ENCODE data around the gene NPL.
A peak's percentile ranks its signal among the peaks of the same experiment; 100 is the strongest.

The NPL gene

GRCh38 chr1:182823220-182823619 lies 33.6 kb downstream of the NPL start:
- no peak for DNase-seq

GRCh38 chr1:182826892-182827291 lies 37.3 kb downstream of the NPL start:
- DNase-seq = no peak

GRCh38 chr1:182829285-182829932 lies 39.8 kb downstream of the NPL start:
- DNase-seq = no peak

GRCh38 chr1:182833271-182833670 lies 43.7 kb downstream of the NPL start:
- no peak for DNase-seq

DNA sequence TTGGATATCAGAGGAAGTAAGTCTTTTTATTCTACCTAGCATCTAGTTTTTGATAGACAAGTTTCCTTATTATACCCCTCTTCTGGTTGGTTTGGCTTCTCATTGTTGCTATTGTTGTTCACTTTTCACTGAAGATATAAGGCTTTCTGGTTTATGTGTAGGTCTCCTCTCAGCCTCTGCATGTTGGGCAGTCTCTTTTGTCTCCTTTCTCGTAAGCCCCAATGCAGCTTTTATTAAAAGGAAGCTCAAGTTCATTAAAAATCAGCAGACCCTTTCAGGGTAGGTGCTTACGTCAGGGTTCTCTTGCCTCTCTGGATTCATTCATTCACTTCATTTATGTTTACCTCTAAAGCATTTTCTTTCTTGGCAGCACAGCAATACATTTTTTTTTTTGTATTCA lies 44.8 kb downstream of the NPL start:
- no peak for DNase-seq

DNA sequence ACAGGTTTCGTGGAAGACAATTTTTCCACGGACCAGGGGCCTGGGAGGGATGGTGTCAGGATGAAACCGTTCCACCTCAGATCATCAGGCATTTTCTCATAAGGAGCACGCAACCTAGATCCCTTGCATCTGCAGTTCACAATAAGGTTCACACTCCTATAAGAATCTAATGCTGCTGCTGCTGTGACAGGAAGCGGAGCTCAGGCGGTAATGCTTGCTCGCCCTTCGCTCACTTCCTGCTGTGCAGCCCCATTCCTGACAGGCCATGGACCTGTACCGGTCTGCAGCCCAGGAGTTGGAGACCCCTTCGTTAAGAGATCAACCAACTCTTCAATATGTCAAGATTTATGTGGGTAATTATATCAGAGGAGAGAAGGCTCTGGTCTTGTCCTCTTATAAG lies 46.2 kb downstream of the NPL start:
- no peak for DNase-seq

- DNase-seq = peak; percentile 89
Observed at GRCh38 chr1:182839209-182840066, 49.9 kb downstream of the NPL start, which contains the start of gene DHX9. Gene DHX9 (plus strand): TSS chr1:182839347. CDS start chr1:182842567, 3,220 bp downstream.

DNA sequence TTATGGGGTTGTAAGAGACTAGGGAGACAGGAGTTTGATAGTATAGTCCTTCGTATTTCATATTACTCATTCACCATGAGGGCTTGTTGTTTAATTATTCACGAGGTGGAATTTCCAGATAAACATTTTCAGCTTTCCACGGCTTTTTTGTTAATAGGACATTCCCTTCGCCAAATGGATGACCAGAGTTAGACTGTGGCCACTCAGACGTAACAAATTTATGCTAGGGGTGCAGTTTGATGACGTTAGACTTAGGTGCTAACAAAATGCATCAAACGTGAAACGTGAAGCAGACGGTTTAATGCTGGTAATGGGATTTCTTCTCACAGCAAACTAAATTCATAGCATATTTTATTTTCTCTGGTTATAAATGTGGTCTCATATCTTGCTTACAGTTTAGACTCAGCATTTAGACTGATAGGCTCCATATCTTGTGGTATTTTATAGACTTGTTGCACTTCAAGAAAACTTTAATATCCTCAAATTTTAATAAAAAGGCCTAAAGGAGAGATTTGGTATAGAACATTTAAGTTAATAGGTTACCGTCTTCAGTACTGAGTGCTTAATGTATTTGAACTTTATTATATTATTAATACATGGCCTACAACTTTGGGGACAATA lies 51.9 kb downstream of the NPL start:
- DNase-seq = no peak

DNA sequence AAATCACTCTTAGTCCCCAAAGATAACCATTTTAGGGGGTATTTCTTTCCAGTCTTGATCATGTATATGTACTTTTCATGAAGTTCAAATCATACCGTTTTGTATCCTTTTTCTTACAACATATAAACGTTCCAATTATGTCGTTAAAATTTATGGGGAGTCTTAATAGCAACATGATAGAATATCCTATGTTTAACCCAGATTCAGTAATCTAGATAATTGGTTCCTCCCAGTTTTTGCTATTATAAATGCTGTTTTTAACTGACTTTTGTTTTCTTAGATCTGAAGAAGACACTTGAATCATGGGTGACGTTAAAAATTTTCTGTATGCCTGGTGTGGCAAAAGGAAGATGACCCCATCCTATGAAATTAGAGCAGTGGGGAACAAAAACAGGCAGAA lies 52.7 kb downstream of the NPL start:
- DNase-seq = no peak

GRCh38 chr1:182845379-182845778 lies 55.8 kb downstream of the NPL start:
- no peak for DNase-seq

GRCh38 chr1:182845894-182846293 lies 56.3 kb downstream of the NPL start:
- no peak for DNase-seq

DNA sequence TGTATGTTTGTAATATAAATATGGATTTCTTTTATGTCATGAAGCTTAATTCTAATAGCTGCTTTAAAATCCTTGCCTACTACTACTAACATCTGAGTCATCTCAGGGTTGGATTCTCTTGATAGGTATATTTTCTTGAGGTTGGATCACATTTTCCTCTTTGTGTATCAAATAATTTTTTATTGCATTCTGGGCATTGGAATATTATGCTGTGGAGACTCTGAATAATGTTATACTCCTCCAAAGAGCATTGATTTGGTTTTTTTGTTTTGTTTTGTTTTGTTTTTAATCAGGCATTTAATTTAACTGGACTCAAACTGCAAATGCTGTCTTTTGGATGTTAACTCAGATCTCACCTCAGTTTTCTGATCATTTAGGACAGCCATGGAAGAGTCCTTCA lies 57.5 kb downstream of the NPL start:
- DNase-seq = no peak

- no peak for DNase-seq
Observed at GRCh38 chr1:182848736-182849135, 59.2 kb downstream of the NPL start.

DNA sequence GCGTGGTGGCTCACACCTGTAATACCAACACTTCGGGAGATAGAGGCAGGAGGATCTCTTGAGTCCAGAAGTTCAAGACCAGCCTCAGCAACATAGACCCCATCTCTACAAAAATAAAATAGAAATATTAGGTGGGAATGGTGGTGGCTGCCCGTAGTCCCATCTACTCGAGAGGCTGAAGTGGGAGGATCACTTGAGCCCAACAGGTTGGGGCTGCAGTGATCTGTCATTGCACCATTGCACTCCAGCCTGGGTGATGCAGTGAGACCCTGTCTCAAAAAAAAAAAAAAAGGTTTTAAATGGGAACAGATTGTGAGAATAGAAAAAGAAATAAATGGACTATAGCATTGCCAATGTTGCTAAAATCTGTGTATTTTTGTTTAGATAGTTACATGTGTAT lies 60.7 kb downstream of the NPL start:
- DNase-seq = no peak

DNA sequence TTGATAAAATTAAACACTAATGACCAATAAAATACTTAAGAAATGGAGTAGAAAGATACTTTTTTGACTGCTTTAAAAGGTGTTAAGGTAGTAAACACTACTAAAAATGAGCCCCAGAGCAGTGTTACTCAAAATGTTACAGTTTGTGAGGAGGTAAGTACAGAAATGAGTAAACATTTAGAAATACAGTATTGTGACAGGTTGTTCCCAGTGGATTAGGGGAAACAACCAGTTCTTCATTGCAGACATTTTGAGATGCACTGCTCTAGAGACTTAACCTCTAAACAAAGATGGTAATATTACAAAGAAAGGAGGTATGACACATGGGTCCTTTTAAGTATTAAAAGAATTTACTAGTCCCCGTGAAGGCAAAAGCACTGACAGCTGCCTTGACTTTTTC lies 62.3 kb downstream of the NPL start:
- no peak for DNase-seq

DNA sequence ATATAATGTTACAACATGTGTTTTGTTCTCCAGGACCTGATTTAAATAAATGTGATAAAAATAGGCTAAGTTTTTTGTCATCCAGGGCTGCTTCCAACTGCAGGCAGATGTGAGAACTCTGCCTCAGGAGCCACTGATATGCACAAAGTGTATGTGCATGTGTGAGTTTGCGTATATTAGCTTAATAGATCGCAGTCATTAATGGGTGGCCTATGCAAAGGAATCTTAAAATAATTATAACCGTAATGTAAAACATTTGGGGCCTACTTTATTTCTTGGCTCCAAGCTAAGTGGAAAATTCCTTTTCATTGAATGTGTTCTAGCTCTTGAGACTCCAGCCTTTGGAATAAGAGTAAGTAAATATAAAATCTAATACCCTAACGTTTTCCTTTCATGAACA lies 66.3 kb downstream of the NPL start:
- no peak for DNase-seq

DNA sequence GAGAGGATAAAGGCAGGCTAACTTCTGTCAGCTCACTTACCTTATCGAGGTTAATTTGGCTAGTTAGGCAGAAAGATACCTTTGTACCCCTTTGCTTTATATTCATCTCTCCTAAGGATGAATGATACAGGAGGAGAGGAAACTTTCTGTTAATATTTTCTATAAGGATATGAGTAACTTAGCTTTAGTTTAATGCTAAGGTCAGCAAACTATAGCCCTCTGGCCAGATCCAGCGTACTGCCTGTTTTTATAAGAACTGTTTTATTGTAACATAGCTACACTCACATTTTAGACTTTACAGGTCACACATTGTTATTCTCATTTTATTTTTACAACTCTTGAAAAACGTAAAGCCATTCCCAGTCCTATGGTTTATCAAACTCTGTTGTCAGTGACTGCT lies 67.6 kb downstream of the NPL start:
- DNase-seq = no peak

DNA sequence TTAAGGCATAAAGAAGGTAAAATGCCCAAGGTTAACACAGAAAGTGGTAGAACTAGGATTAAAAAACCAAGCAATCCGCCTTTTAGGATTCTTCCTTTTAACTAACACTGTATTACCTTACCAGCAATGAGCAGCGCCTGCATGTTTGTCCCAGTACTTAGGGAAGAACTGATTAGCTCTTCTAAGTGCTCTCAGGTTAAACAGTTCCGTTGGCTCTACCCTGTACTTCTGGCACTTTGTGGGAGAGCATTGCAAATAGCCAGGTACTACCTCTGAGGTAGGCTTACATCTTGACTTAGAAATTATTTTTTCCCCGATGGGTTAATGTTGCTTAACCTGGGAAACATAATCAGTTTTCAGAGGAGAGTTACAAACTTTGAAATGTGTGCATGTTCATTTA lies 71.1 kb downstream of the NPL start:
- DNase-seq = no peak

DNA sequence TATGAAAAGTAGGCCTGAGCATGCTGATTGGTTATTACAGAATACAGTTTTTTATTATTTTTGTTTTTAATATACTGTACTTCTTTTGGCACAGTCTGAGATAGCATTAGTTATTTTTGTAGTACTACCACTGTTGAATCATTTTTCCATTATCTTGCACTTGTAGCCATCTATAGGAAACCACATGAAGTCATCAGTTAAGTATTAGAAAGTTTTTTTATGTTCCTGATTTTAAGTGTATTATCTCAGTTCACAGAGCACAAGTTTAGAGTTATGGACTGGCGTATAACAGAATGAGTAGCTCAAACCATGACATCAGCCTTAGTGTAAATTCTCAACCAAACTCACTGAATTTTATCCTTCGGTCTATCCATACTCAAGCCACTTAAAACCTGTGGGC lies 72.4 kb downstream of the NPL start:
- no peak for DNase-seq

DNA sequence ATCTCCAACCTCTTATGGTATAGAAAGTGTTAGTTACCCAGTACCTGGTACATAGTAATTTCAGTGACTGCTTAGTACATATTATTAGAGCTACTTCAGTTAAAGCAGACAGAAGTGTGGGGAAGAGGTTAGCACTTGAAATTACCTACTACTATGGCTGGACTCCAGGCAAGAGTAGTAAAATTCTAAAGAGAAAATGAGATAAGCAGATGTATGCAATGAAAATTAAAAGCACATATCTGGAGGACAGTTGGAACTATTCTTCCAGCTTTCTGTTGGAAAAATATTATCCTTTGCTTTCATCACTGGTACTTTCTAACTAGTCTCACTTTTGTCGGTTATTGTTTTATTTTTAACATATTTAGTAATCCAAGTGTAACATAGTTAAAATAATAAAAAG lies 73.3 kb downstream of the NPL start:
- DNase-seq = no peak

- no peak for DNase-seq
Observed at GRCh38 chr1:182863940-182864339, 74.4 kb downstream of the NPL start.

DNA sequence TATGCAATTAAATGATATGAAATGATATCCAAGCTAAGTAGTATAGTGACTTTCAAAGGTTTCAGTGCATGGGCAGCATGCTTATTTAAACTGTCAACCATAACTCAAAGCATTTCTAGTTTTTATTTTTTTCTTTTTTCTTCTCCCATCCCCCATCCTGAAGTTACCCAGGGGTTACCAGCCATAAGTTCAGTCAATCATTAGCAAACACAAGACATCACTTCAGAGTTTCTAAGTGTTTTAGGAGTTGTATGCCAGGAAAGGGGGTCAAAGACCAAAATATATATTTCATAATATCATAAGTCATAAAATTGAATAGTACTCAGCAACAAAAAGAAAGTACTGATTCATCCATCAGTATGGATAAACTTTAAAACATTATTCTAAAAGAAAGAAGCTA lies 78.3 kb downstream of the NPL start:
- no peak for DNase-seq

DNA sequence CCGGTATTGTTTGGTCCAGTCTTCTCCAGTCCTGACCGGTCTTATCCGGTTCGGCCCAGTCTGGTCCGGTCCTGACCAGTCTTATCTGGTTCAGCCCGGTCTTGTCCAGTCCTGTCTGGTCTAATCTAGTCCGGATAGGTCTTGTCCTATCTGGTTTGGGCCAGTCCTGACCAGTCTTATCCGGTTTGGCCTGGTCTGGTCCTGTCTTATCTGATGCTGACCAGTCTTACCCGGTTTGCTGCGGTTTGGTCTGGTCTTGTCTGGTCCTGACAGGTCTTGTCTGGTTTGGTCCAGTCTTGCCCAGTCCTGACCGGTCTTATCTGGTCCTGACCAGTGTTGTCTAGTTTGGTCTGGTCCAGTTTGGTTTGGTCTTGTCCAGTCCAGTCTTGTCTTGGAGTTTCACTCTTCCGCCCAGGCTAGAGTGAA lies 79.7 kb downstream of the NPL start:
- DNase-seq = no peak

DNA sequence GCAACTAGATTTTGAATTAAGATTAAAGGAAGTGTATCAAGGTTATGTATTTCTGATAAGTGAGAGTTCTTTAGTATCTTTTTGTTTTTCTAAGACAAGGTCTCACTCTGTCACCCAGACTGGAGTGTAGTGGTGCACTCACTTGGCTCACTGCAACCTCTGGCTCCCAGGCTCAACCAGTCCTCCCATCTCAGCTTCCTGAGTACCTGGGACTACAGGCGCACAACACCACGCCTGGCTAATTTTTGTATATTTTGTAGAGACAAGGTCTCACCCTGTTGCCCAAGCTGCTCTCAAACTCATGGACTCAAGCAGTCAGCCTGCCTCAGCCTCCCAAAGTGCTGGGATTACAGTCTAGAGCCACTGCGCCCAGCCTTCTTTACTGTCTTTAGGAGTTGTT lies 83.3 kb downstream of the NPL start:
- no peak for DNase-seq

Measured in 8988T (cell line).